OCI-LY1 (cell line): ENCODE measurements around the gene AQR.
"Not testable (repeated sequence)": the region's sequence is repeated elsewhere in the genome, so short reads cannot be mapped to it uniquely, and the experiment has no call there.

Experiments used
- H2AFZ ChIP-seq: fragments of 200-600 bp; sonication (generic), shearing (Covaris generic); 2 replicates; pipeline ENCODE4 v1.6.0; 2014; ENCODE audit warnings: antibody characterized with exemption, mild to moderate bottlenecking, low read length
- H3F3A ChIP-seq: fragments of 200-600 bp; sonication (generic), shearing (Covaris generic); 2 replicates; pipeline ENCODE4 v1.6.0; 2014; ENCODE audit warnings: mild to moderate bottlenecking, antibody characterized with exemption, low read length, moderate library complexity; ENCODE audit not compliant: insufficient read depth
- H3K27ac ChIP-seq: fragments of 200-600 bp; sonication (generic); 2 replicates; pipeline ENCODE4 v1.5.1; 2014; ENCODE audit warnings: low read length, mixed run types, mild to moderate bottlenecking, low read depth; ENCODE audit not compliant: poor library complexity, severe bottlenecking
- H3K27me3 ChIP-seq: fragments of 200-600 bp; sonication (generic); 2 replicates; pipeline ENCODE4 v1.6.0; 2014; ENCODE audit warnings: antibody characterized with exemption, mild to moderate bottlenecking, low read length, moderate library complexity; ENCODE audit not compliant: insufficient read depth
- H3K36me3 ChIP-seq: fragments of 200-600 bp; sonication (generic); 2 replicates; pipeline ENCODE4 v1.6.1; 2014; ENCODE audit warnings: mild to moderate bottlenecking, antibody characterized with exemption, low read length, moderate library complexity, mixed read lengths; ENCODE audit not compliant: insufficient read depth
- H3K4me1 ChIP-seq: fragments of 200-600 bp; sonication (generic); 2 replicates; pipeline ENCODE4 v1.5.1; 2014; ENCODE audit warnings: mild to moderate bottlenecking, low read length, moderate library complexity; ENCODE audit not compliant: insufficient read depth, severe bottlenecking
- H3K4me2 ChIP-seq: fragments of 200-600 bp; sonication (generic), shearing (Covaris generic); 2 replicates; pipeline ENCODE4 v1.6.1; 2014; ENCODE audit warnings: low read length
- H3K4me3 ChIP-seq: fragments of 200-600 bp; sonication (generic); 2 replicates; pipeline ENCODE4 v1.5.1; 2014; ENCODE audit warnings: low read length, low read depth, mild to moderate bottlenecking, mixed read lengths; ENCODE audit not compliant: poor library complexity, severe bottlenecking
- H3K79me2 ChIP-seq: fragments of 200-600 bp; shearing (Covaris generic); 2 replicates; pipeline ENCODE4 v1.6.1; 2016; ENCODE audit warnings: mixed run types, low read length, mixed read lengths; ENCODE audit not compliant: insufficient read depth
- H3K9ac ChIP-seq: fragments of 200-600 bp; sonication (generic), shearing (Covaris generic); 2 replicates; pipeline ENCODE4 v1.6.1; 2014; ENCODE audit warnings: mild to moderate bottlenecking, low read length, mixed read lengths
- H3K9me2 ChIP-seq: fragments of 200-600 bp; sonication (generic), shearing (Covaris generic); 2 replicates; pipeline ENCODE4 v1.6.1; 2014; ENCODE audit warnings: low read depth, mild to moderate bottlenecking, low read length, mixed read lengths
- H3K9me3 ChIP-seq: fragments of 200-600 bp; shearing (Covaris generic); 2 replicates; pipeline ENCODE4 v1.6.1; 2014; ENCODE audit warnings: low read length, mixed read lengths
- H4K20me1 ChIP-seq: fragments of 200-600 bp; sonication (generic), shearing (Covaris generic); 2 replicates; pipeline ENCODE4 v1.6.0; 2016; ENCODE audit warnings: mild to moderate bottlenecking, low read length; ENCODE audit not compliant: insufficient read depth
- CTCF ChIP-seq: fragments of 200-600 bp; sonication (generic), shearing (Covaris generic); IDR thresholded peaks from 2 replicates; pipeline ENCODE4 v1.5.1; 2017; ENCODE audit warnings: mild to moderate bottlenecking, antibody characterized with exemption, low read length, moderate library complexity, mixed read lengths
- EZH2 ChIP-seq: fragments of 200-600 bp; sonication (generic), shearing (Covaris generic); IDR thresholded peaks from 2 replicates; pipeline ENCODE4 v1.8.0; 2017; ENCODE audit warnings: borderline replicate concordance, mixed run types, mild to moderate bottlenecking, antibody characterized with exemption, low read length, moderate library complexity, mixed read lengths

AQR gene

GRCh38 chr15:34941831-34942230 lies 27.7 kb downstream of the AQR start:
- H3K27ac ChIP-seq: no peak overlapping the region
- H3K79me2 ChIP-seq: no peaks in the 10 kb centered on the region
- peaks cover 46% of the 10 kb centered on the region for H3K36me3 ChIP-seq
- H3K4me1 ChIP-seq: no peaks in the 10 kb centered on the region
- H3K9ac ChIP-seq: no peak overlapping the region
- H3K9me2 ChIP-seq: no peaks in the 10 kb centered on the region
- H3F3A ChIP-seq: no peaks in the 10 kb centered on the region
- H3K4me3 ChIP-seq: no peak overlapping the region
- no peaks in the 10 kb centered on the region for H4K20me1 ChIP-seq
- H3K9me3 ChIP-seq: no peaks in the 10 kb centered on the region
- no peak overlapping the region for H3K4me2 ChIP-seq
- TF ChIP-seq CTCF (no peak), EZH2 (no peak)
- H2AFZ ChIP-seq: no peak overlapping the region
- H3K27me3 ChIP-seq: no peaks in the 10 kb centered on the region

- Histone ChIP-seq H2AFZ (no peak overlapping the region), H3K36me3 (peaks cover 50% of the 10 kb centered on the region), H3K4me3 (no peak overlapping the region), H4K20me1 (no peaks in the 10 kb centered on the region), H3K27me3 (no peaks in the 10 kb centered on the region), H3K4me1 (no peaks in the 10 kb centered on the region), H3K9ac (no peak overlapping the region), H3K9me2 (no peaks in the 10 kb centered on the region), H3K27ac (no peak overlapping the region), H3K9me3 (no peaks in the 10 kb centered on the region), H3F3A (no peaks in the 10 kb centered on the region), H3K79me2 (no peaks in the 10 kb centered on the region), H3K4me2 (no peak overlapping the region)
- TF ChIP-seq EZH2 (no peak), CTCF (no peak)
Observed at GRCh38 chr15:34941185-34941698, 28.3 kb downstream of the AQR start.

- TF ChIP-seq CTCF (no peak), EZH2 (no peak)
- no peaks in the 10 kb centered on the region for H3K4me1 ChIP-seq
- no peak overlapping the region for H3K4me3 ChIP-seq
- H3K9me3 ChIP-seq: no peaks in the 10 kb centered on the region
- H2AFZ ChIP-seq: no peak overlapping the region
- no peaks in the 10 kb centered on the region for H3K79me2 ChIP-seq
- H3K27me3 ChIP-seq: no peaks in the 10 kb centered on the region
- peaks cover 67% of the 10 kb centered on the region for H3K36me3 ChIP-seq
- H3K9me2 ChIP-seq: no peaks in the 10 kb centered on the region
- no peaks in the 10 kb centered on the region for H3F3A ChIP-seq
- no peaks in the 10 kb centered on the region for H4K20me1 ChIP-seq
- H3K27ac ChIP-seq: no peak overlapping the region
- no peak overlapping the region for H3K4me2 ChIP-seq
- H3K9ac ChIP-seq: no peak overlapping the region
Observed at GRCh38 chr15:34933432-34933975, 36.0 kb downstream of the AQR start.

GRCh38 chr15:34928349-34928748 lies 41.2 kb downstream of the AQR start:
- not testable (repeated sequence) for H3K4me1 ChIP-seq, H3K4me3 ChIP-seq, H3K9me3 ChIP-seq, H3K4me2 ChIP-seq, H3K79me2 ChIP-seq, H3F3A ChIP-seq, H4K20me1 ChIP-seq, H3K9me2 ChIP-seq, H2AFZ ChIP-seq, H3K27ac ChIP-seq, H3K27me3 ChIP-seq, H3K9ac ChIP-seq
- H3K36me3 ChIP-seq: peaks cover 70% of the 10 kb centered on the region
